Measurements from ENCODE around the gene MYBBP1A.

GRCh38 chr17:4527134-4527533 is 28.1 kb downstream of the MYBBP1A start:
- TF ChIP-seq, protein P1, sequence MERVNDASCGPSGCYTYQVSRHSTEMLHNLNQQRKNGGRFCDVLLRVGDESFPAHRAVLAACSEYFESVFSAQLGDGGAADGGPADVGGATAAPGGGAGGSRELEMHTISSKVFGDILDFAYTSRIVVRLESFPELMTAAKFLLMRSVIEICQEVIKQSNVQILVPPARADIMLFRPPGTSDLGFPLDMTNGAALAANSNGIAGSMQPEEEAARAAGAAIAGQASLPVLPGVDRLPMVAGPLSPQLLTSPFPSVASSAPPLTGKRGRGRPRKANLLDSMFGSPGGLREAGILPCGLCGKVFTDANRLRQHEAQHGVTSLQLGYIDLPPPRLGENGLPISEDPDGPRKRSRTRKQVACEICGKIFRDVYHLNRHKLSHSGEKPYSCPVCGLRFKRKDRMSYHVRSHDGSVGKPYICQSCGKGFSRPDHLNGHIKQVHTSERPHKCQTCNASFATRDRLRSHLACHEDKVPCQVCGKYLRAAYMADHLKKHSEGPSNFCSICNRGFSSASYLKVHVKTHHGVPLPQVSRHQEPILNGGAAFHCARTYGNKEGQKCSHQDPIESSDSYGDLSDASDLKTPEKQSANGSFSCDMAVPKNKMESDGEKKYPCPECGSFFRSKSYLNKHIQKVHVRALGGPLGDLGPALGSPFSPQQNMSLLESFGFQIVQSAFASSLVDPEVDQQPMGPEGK (CRISPR knock-in tag; IDR thresholded peaks at IDR 0.05; ENCODE audit: borderline replicate concordance): no peak
- no peak for TF ChIP-seq ZFP30 (CRISPR knock-in tag; IDR thresholded peaks at IDR 0.05)
- no peak for TF ChIP-seq POU6F1 (CRISPR knock-in tag; IDR thresholded peaks at IDR 0.05; ENCODE audit: borderline replicate concordance, low read depth)
